Esophagus squamous epithelium (tissue), 5 donors: Measurements from ENCODE around the gene WDR48. TPM values are rescaled to one million over a fixed set of nuclear protein-coding genes. Genes with fewer than 3 reads are reported as not detected.

Source experiments
- DNase-seq: peaks from one replicate; lab custom pipeline; 2025; lab: John Stamatoyannopoulos, UW
- H3K27ac ChIP-seq, 4 donors: fragments of 200-600 bp; sonication (generic); one replicate each; pipeline ENCODE4 v1.5.1; 2016 to 2019; ENCODE audit warnings: mild to moderate bottlenecking in 1 of 4
- H3K27me3 ChIP-seq, 4 donors: fragments of 200-600 bp; sonication (generic); 1 replicate in 3 of 4; 2 replicates in 1 of 4; pipeline versions ENCODE4 v1.5.1 to v1.6.0; 2017 to 2021; ENCODE audit warnings: antibody characterized with exemption in 1 of 4
- H3K36me3 ChIP-seq, 3 donors: fragments of 200-600 bp; sonication (generic); one replicate each; pipeline ENCODE4 v1.5.1; 2016 to 2019
- H3K4me1 ChIP-seq, 3 donors: fragments of 200-600 bp; sonication (generic); one replicate each; pipeline ENCODE4 v1.5.1; 2017 to 2019
- H3K4me3 ChIP-seq, 4 donors: fragments of 200-600 bp; sonication (generic); 1 replicate in 3 of 4; 2 replicates in 1 of 4; pipeline ENCODE4 v1.5.1; 2016 to 2019; ENCODE audit warnings: mild to moderate bottlenecking in 2 of 4, moderate library complexity in 1 of 4
- H3K9me3 ChIP-seq, 3 donors: fragments of 200-600 bp; sonication (generic); one replicate each; pipeline ENCODE4 v1.5.1; 2016 to 2019
- POLR2A ChIP-seq, 4 donors: fragments of 450-650 bp; IDR thresholded peaks; one replicate each; pipeline ENCODE4 v1.6.1; 2017; ENCODE audit warnings: antibody characterized with exemption in 4 of 4, mild to moderate bottlenecking in 4 of 4, moderate library complexity in 3 of 4
- WGBS, 2 donors: methylation state at CpG; one replicate each; pipeline ENCODE4 v1.1.5; 2018; 5-methylcytosine and 5-hydroxymethylcytosine counted together
- intact Hi-C: fragments of 100-400 bp; cut with DNase I; formaldehyde crosslinking; loops from one replicate; pipeline ENCODE4 v1.15.0; 2022
- total RNA-seq, 4 donors: library from RNA; depleted of rRNA; stranded (reverse); fragments of >200 nt; gene quantifications; one replicate each; pipeline ENCODE4 v1.1.0, GENCODE V29; 2016
- TF ChIP-seq, protein P1 (sequence below), 6 experiments: fragments of 450-650 bp in 4 of 6; fragments of 200-600 bp in 2 of 6; sonication (generic) in 2 of 6; IDR thresholded peaks; one replicate each; pipeline ENCODE4 v1.5.1; 2016 to 2019; ENCODE audit warnings: antibody characterized with exemption in 6 of 6, mild to moderate bottlenecking in 4 of 6, moderate library complexity in 4 of 6
- donor health status: DM: yes; HTN: yes; CAD: no.

The WDR48 gene
- total RNA-seq, 4 donors from 2014 or later: 9.7 to 25.9 (median 19.4) TPM

DNA sequence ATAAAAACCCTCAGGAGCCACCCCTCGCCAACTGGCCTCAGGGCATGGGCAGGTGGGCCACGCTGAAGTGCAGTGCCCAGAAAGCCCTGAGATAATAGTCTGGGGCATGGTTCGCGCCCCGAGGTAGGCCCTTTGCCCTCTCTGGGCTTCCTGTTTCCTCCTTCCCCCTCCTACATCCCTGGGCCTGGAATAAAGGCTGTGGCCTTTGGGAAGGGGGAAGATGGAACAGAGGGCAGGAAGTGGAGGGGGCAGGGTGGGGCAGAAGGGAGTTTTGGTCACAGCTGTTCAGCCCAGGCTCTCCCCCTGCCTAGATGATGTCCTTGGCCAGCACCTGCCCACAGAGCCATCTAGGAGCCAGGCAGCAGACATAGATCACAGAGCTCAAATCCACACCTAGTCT is 90.3 kb downstream of the WDR48 start:
- WGBS, 2 donors: 15 to 25% methylated on average over 5 of the region's 5 CpGs
- Histone ChIP-seq H3K9me3 (no peaks in the 10 kb centered on the region), H3K27ac (peak overlapping the region; percentile 83 to 93 (median 88)), H3K4me1 (peaks cover 40 to 87% (median 47%) of the 10 kb centered on the region in 3 donors), H3K36me3 (peaks cover 23 to 68% (median 30%) of the 10 kb centered on the region in 3 donors), H3K27me3 (no peaks in the 10 kb centered on the region), H3K4me3 (peak overlapping the region in 1 of 4 donors; percentile 37)
- DNase-seq: no peak
- TF ChIP-seq, protein P1, sequence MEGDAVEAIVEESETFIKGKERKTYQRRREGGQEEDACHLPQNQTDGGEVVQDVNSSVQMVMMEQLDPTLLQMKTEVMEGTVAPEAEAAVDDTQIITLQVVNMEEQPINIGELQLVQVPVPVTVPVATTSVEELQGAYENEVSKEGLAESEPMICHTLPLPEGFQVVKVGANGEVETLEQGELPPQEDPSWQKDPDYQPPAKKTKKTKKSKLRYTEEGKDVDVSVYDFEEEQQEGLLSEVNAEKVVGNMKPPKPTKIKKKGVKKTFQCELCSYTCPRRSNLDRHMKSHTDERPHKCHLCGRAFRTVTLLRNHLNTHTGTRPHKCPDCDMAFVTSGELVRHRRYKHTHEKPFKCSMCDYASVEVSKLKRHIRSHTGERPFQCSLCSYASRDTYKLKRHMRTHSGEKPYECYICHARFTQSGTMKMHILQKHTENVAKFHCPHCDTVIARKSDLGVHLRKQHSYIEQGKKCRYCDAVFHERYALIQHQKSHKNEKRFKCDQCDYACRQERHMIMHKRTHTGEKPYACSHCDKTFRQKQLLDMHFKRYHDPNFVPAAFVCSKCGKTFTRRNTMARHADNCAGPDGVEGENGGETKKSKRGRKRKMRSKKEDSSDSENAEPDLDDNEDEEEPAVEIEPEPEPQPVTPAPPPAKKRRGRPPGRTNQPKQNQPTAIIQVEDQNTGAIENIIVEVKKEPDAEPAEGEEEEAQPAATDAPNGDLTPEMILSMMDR (IDR thresholded peaks at IDR 0.05): no peak
- TF ChIP-seq POLR2A (IDR thresholded peaks at IDR 0.05): no peak
- intact Hi-C loops: no loop called here

DNA sequence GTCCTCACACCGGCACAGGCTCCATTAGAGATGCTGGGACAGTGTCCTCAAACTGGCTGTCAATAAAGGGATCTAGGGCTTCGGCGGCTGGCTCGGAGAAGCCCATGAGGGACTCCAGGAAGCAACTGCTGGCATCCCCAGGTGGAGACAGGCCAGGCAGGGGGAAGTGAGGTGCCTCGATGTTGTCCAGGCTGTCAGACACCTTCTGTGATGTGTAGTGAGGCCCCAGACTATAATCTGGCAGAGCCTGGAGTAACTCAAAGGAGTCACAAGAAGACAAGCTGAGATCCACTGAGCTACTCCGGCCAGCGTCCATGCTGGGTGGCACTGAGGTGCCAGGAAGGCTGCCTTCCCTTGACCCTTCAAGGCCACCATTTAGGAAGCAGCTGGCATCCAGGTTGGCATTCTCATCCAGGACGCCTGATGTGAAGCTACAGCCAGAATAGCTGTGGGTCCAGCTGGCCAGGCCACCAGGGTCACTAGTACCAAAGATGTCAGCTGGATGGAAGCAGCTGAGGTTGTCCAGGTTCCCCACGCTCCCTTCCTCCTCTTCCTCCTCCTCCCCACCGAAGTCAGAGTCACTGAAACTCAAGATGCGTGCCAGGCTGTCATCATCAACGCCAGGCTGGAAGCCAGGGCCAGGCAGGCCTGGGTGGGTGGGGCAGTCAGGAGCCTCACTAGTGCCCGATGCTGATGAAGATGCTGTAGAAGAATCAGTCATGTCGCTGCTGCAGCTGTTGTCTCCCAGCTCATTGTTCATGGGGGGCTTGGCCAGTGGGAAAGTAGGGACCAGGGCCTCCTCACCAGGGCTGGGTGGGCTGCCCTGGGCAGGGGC is 91.5 kb downstream of the WDR48 start:
- intact Hi-C loops: no loop called here
- no peak for DNase-seq
- WGBS, 2 donors: 73 to 79% methylated on average over 6 to 14 of the region's 14 CpGs
- H3K27me3 ChIP-seq: no peaks in the 10 kb centered on the region
- H3K4me1 ChIP-seq: peaks cover 52 to 98% (median 59%) of the 10 kb centered on the region in 3 donors
- TF ChIP-seq POLR2A (IDR thresholded peaks at IDR 0.05): no peak
- TF ChIP-seq, protein P1 (IDR thresholded peaks at IDR 0.05): no peak
- no peak overlapping the region for H3K4me3 ChIP-seq
- no peaks in the 10 kb centered on the region for H3K9me3 ChIP-seq
- peak overlapping the region; percentile 2 to 93 (median 86) for H3K27ac ChIP-seq
- H3K36me3 ChIP-seq: peaks cover 23 to 59% (median 30%) of the 10 kb centered on the region in 3 donors

DNA sequence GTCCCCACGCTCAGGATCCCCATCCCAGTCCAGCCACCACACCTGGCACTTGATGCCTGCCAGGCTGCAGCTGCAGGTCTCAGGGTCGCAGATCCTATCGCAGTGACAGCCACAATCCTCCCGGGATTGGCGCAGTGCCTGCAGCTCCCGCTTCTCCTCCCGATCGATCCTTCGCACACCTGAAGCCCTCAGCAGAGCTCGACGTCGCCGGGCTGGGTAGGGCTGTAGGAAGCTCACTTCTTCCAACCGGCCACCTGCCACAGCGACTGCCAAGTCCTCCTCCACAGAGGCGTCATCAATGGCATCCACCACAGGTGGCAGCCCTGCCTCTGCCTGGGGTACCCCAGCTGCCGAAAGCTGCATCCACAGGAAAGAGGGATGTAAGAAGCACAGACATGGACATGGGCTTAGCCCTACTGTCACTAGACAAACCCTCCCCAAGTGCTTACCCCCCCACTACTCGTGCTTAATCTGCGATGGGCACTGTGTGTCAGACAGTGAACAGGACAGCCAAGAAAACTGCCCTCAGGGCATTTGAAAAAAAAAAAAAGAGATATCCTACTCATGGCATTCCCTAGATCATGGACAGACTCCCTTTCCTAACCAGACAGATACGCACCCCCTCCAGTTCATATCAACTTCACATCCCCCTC is 92.4 kb downstream of the WDR48 start:
- Histone ChIP-seq H3K27ac (no peak overlapping the region), H3K36me3 (peaks cover 23 to 59% (median 30%) of the 10 kb centered on the region in 3 donors), H3K4me1 (peaks cover 57 to 100% (median 68%) of the 10 kb centered on the region in 3 donors), H3K4me3 (no peak overlapping the region), H3K27me3 (no peaks in the 10 kb centered on the region), H3K9me3 (no peaks in the 10 kb centered on the region)
- TF ChIP-seq POLR2A (IDR thresholded peaks at IDR 0.05): no peak
- TF ChIP-seq, protein P1 (IDR thresholded peaks at IDR 0.05): no peak
- DNase-seq: no peak
- WGBS, 2 donors: 67 to 82% methylated on average over 3 to 6 of the region's 20 CpGs
- intact Hi-C loops: no loop called here

DNA sequence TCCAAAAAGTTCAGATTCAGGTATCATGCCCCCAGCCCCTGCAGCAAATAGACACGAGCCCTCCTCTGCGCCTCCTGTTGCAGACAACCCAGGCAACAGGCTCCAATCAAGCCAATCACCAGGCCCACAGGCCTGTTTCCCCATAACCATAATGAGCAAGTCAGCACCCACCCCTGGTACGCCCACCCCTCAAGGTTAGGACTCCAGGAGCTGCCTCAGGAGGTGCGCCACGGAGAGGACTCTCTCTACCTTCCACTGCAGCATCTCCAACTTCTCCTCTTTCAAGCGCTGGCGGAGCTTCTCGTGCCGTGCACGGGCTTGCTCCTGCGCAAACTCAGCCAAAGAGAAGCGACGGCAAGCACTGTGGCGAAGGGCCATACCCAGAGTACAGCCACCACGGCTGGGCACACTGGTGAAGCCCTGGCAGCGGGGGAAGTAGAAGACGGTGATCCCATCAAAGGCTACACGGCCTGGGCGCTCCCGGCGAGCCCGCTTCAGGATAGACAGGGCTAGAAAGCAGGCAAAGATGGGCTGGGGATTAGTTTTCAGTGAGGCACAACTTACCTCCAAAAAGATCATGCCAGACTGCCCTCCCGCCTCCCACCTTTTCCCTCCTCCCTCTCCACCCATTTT is 93.0 kb downstream of the WDR48 start:
- 82 to 89% methylated on average over 6 to 12 of the region's 23 CpGs for WGBS, 2 donors
- H3K4me3 ChIP-seq: no peak overlapping the region
- TF ChIP-seq, protein P1 (IDR thresholded peaks at IDR 0.05): no peak
- no peak for TF ChIP-seq POLR2A (IDR thresholded peaks at IDR 0.05)
- DNase-seq: no peak
- no peaks in the 10 kb centered on the region for H3K27me3 ChIP-seq
- peak overlapping the region in 2 of 4 donors; percentile 98 to 99 for H3K27ac ChIP-seq
- intact Hi-C loops: loop anchor here (5.0 kb wide), 1 partner anchor 37 kb away; no protein-coding TSS in a partner anchor
- H3K36me3 ChIP-seq: peaks cover 23 to 59% (median 30%) of the 10 kb centered on the region in 3 donors
- H3K9me3 ChIP-seq: no peaks in the 10 kb centered on the region
- peaks cover 57 to 100% (median 71%) of the 10 kb centered on the region in 3 donors for H3K4me1 ChIP-seq
